Fibroblast of the conjunctiva (primary cell): Measurements from ENCODE around the gene SNUPN.

Experiments
- DNase-seq: peaks from one replicate; pipeline ENCODE4 v3.0.0-alpha.2; 2010; ENCODE audit warnings: low read depth

SNUPN gene

DNA sequence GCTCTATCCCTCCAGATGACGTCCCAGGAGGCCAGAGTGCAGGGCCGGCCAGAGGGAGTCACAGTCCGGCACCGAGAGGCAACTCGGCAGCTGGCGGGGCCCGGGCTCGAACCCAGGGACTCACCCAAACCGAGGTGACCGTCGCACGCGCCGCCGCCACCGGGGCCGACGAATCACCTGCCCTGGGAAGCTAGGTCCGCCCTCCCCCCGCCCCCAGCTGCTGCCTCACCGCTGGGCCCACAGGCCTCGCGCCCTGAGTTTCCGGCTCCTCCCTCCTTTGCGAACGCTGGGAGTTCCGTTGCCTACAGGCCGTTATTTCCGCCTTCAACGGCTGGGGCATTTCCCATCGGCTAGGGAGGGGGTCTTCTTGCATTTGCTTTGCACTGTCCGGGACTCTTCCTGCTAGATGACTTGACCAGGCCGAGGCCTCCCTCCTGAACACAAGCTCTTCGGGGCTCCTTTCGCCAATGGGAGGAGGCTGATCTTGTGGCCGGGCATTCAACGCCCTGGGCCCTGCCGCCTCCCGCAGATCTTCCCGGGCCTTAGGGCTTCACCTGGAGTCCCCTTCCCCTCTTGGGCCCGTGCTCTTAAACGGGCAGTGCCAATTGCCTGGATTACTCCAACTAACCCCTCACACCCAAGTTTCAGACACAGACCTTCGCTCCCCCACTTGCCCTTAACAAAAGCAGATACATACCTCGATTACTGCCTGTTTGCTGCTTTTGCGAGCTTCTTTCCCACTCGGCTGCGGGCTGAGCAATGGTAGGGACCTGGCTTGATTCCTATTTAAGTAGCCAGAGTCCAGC, at the start of gene SNUPN:
Gene SNUPN (minus strand): TSS at position 184 of the 806 bp plus-strand sequence. CDS start 4,674 bp downstream, outside the sequence.
- DNase-seq, result peak; percentile 89

GRCh38 chr15:75674366-75674765, 48.8 kb upstream of the SNUPN start:
- DNase-seq, result no peak

DNA sequence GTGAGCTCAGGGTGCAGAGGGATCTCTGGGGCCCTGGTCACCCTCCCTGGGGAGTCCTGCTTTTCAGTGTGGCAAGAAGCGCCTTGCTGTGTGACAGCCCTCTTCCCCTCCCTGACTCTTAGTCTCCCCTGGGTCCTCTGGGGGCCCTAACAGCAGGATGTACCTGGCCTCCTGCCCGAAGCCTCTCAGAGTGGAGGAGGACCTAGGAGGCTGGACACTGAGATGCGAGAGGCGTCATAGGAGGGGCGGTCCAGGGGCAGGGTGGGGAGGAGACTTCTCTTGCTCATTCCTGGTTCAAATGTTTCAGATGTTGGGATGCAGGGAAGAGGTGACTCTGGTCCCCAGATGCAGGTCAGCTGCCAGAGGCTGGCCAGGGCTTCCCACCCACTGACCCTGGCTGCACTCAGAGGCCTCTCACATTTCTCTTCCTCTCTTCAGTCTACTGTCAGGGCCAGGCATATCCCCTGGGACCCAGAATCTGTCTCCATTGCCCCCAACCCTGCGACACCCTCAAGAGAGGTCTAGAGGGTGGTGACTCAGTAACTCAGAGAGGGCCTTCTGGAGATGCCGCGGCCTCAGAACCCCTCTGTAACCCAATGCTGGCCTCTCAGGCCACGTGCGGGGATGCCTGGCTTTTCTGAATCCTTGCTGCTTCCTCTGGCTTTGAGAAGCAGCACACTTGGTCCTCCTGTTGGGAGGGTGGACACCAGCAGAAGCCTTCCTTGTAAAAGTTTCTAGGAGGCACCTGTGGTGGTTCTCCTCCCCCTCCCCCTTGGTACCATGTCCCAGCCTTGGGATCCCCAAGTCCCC, 48.1 kb upstream of the SNUPN start:
- DNase-seq, result no peak

DNA sequence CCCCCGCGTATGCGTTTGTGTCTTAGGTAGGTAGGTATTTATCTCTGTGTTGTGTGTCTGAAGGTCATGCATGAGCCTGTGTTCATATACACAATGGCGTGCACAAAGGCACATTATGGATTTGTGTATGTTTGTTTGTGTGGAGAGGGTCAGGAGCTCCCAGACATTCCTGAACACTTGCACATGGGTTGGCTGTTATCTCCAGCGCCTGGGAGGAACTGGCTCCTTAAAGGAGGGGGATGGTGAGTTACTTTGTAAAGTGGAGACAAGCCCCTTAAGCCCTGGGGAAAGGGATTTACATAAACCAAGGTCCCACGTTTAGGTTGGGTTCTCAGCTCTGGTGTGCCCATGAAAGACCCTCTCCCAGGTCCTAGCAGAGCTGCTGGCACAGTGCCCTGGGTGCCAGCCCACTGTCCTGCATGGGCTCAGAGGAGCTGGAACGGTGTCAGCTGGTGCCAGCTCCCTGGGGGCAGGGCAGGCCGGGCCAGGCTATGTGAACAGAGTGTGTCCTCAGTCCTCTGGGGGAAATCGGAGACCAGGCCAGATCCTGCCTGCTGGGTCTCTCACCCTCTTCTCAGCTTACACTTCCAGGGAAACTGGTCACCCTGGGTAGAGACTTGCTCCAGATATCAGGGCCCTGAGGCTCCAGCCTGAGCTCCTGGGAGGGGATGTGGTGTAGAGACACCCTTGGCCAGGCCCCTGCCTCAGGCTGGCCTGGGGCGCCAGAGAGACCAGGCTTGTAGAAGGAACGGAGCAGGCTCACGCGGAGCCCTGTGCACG, 47.3 kb upstream of the SNUPN start:
- no peak for DNase-seq

GRCh38 chr15:75671730-75672602, 46.4 kb upstream of the SNUPN start:
- no peak for DNase-seq

DNA sequence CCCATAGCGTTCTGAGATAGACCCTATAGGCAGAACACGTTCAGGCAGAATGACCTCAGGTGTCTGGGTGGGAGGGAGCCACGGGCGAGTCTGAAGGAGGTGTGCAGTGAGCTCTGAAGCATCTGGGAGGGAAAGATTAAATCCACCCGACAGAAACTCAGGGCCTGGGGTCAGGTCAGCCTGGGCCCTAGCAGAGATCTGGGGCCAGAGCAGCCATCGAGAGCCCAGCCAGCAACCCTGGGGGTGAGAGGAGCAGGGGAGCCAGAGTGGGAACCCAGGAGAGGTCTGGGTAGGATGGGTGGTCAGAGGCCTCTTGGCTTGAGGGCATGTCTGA, 44.3 kb upstream of the SNUPN start:
- DNase-seq, result no peak

GRCh38 chr15:75669191-75669878, 43.8 kb upstream of the SNUPN start:
- DNase-seq, result no peak

DNA sequence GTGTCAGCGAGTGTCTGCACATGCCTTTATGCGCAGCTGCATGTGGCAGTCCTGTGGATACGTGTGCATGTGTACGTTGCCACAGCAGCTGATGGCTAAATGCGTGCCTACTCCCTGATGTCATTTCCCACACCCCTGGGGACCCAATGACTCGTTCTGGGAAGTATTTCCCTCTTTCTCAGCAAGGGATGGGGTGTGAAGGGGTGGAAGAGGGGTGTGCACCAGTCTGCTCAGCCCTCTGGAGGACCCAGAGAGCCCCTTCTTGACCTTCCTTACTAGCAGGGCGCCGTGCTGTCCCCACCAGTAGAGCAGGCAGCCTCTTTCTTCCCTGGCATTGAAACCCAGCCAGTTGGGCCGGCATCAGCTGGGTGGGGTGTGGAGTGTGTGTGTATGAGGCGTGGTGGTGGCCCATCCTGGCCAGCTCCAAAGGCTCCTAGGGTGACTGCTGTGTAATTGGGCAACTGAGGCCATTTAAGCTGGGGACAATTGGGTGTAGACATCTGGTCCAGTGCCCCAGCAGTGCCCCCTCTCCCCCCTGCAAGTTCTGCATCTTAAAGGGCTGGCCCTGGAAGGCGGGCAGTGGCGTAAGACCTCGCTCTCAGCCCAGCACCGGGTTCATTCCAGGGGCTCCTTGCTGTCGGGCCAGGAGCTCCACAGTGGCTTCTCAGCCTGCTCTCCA, 41.4 kb upstream of the SNUPN start:
- DNase-seq, result peak; percentile 94

DNA sequence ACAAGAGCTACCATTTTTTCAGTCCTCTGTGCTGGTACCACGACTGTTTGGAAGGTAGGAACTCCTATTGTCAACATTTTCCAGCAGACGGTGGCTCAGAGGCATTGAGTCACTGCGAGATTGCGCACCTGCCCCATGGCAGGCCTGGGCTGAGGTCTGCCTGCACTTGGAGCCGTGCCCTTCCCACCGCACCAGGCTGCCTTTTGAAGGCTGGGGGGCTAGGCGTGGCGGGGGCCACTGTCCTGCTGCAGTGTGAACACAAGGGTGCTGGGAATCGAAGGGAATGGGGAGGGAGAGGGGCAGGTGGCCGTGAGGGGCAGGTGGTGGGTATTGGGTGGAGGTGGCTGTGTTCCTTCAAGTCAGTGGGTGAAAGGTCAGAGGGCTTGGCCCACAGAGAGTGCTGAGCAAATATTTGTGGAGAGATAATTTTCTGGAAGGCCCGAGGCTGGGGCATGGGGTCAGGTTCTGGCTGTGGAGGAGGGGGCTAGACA, 38.5 kb upstream of the SNUPN start:
- no peak for DNase-seq

DNA sequence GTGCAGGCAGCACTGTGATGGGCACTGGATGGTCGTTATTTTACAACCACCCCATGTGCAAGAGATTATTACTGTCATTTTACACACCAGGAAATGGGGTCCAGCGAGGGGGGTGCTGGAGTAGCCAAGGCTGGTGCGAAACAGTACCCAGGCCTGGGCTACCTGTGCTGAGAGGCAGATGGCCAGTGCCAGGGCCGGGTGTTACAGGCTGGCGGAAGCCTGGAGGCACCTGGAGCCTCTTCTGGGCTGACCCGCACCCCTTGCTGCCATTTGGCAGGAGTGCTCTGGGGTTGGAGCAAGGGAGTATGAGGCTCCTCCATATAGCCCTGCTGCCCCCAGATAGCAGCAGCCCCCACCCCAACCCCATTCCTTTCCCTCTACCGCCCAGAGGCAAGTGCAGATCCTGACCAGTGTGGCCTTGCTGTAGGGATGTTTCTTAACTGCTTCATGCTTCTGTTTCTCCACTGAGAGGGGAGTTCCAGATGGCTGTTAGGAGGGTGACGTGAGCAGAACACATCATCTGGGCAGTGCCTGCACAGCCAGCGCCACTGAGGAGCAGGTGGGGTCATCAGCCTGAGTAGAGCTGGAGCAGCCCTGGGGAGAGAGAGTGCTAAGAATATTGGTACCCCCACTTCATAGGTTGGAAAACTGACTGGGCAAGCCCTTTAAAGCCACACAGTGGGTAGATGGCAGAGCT, 37.4 kb upstream of the SNUPN start:
- DNase-seq, result no peak

- DNase-seq, result no peak
Measured at GRCh38 chr15:75661756-75662140, 36.2 kb upstream of the SNUPN start.

DNA sequence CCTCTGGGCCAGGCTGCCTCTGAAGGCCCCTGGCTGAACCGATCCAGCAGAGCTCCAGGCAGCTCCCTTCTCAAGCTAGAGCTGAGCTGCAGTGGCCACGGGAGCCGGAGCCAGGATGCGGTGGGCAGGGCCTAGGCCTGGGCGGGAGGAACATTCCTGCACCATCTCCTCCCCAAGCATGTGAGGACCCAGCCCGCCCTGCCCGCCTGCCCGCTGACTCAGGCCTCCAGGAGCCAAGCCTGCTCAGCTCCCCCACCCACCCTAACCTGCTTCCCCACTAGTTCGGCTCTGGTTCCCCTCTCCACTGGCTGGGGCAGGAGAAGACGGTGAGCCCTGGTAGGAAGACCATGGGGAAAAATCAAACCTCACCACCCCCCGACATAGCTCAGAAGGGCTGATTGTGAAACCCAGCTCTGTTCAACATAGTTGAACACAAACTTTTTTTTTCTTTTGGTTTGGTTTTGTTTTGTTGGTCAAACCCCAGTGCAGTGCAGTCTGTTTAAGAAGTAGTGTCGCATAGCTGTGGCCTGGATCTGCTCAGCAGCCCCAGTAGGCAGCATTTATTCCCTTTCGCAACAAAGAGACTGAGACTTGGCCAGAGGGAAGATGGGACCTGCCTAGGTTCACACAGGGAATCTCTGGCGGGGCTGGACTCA, 35.7 kb upstream of the SNUPN start:
- DNase-seq, result peak; percentile 86

DNA sequence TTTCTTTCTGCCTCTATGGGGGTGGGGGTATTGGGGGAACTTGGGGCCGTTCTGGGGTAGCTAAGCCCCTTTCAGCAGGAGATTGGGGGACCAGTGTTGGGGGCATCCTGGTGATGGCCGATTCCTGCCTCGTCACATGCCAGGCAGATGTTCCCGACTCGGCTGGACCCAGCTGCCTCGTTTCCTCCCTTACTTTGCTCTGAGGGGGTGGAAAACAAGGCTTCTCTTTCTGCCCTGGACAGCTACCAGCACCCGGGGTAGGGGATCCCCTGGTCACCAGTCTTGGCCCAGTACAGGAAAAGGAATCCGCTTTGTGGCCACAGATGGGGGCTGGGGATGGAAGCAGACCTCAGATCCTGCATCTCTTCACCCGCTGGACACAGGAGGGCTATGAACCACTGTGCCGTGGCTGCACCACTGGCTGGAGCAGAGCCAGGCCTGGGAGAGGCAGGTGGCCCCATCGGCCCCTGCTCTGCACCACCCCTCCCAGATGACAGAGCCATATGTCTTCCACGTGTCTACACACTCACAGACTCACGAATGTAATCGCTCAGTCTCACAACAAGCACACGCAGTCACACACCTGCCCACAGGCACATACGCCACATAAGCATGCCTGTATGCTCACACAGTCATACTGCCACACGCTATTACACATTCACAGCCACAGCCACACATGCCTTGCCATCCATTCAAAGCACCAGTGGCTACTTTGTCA, 34.6 kb upstream of the SNUPN start:
- DNase-seq, result no peak

- DNase-seq, result no peak
Measured at GRCh38 chr15:75659141-75659771, 33.7 kb upstream of the SNUPN start.

DNA sequence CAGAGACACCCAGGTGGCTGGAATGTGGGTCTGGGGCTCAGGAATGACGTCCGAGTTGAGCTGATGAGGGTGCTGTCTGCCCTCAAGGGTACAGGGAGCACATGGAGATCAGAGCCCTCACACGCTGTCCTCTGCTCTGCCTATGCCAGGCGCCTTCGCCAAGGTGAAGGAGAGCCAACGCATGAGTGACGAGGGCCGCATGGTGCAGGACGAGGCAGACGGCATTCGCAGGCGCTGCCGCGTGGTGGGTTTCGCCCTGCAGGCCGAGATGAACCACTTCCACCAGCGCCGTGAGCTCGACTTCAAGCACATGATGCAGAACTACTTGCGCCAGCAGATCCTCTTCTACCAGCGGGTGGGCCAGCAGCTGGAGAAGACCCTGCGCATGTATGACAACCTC, 31.3 kb upstream of the SNUPN start:
- DNase-seq, result no peak

DNA sequence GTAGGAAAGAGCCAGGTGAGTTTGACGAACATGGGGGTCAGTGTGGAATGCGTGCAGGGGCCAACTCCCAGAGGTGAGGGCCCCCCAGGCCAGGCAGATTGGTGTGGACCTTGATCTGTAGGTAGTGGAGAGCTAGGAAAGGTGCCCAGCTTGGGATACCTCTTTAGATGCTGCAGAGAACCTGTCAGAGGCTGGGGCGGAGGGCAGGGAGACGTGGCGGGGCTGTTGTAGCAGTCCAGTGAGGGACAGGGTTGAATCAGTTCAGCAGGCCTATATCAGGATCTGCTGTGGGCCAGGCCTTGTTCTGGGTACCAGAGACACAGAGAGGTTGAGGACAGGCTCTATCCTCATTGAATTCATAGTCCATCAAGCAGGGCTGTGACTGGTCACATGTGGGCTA, 30.8 kb upstream of the SNUPN start:
- no peak for DNase-seq

GRCh38 chr15:75655931-75656330, 30.4 kb upstream of the SNUPN start:
- DNase-seq, result no peak
